ENCODE measurements around the gene DDX6.
"Not testable (repeated sequence)": the region's sequence is repeated elsewhere in the genome, so short reads cannot be mapped to it uniquely, and the experiment has no call there.

The DDX6 gene

DNA sequence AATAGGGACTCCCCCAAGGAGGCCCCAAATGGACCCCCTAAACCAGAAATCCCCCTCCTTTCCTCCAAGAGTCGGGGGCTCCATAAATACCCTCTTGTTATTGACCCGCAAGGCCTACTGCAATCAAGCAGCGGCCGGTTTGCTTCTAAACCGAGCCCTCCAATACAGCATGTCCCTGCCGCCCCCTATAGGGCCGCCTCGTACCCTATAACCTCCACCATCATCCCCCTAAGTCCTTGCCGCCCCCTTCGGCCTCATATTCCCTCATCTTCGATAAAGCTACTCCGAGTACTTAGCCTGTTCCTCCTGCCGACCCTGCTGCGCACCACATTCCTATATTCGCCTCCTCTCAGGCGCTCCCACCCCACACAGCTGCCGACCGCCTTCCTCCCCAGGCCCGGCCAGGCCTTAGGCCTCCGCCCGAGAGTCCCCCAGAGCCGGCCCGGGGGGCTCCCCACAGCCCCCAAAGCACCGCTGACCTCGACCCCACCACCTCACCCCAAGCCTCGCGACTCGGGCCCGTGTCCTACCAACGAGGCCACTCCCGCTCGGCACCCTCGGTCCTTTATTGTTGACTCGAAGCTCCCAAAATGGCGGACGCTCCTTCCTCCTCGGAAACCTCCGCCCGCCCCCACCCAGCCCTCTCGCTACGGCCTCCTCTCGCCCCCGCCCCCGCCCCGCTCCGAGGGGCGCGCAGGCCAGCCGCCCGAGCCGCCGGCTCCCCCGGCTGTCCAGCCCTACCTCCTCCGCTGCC, 430 bp downstream of the DDX6 start:
- peak; percentile 32 to 55 for DNase-seq

DNA sequence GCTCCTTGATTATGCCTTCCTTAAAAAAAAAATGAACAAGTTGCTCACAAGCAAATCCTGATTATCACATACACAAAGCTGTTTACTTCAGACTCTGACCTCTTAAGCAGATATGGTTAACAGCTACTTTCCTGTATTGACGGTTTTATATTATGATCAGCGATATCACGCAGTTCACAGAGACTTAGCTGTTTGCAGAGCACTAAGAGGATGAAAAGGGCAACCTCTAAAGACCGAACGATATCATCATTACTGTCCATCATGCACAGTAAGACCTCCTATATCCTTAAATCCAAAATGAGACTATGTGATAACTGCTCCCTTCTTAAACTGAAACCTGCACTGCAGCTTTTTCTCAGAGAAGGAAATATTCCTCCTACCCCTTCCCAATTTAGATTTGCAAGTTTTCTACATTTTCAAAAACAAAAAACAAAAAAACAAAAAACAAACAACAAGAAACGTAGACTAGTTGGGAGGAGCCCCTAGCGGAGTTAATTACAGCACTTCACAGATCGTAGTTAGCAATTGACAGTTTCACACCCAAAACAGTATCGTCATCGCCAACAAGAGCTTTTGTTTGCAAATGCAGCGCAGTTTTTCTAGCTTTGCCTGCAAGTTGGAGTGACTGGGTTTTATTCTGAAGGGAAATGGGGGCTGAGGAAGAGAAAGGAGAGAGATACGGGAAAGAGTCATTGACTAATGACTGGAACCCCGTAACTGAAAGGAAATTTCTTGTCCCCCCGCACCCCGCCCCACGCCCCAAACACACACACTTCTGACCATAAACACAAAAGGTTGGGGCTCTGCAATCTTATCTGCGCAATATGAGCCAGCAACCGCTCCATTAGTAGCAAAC, 1.2 kb downstream of the DDX6 start:
- DNase-seq: no peak

DNA sequence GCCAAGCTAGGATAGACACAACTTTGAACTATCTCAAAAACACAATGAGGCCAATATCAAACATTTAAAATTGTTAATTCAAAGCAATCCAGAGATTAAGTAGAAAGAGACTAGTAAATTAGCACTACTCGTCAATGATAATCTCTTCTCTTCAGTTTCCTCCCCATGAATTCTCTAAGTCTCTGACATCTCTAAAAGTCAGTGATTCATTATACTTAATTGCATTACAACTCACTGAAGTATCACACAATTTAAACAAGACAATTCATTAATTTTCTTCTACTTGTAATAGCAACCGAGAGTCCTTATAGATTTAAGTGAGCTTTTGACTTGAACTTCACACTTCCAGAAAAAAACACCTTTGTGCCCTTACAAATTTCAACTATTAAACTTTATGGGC, 4.3 kb downstream of the DDX6 start:
- no peak for DNase-seq

- DNase-seq: no peak
Observed at GRCh38 chr11:118785362-118785761, 5.6 kb downstream of the DDX6 start.

- DNase-seq: no peak
Observed at GRCh38 chr11:118783724-118784495, 7.1 kb downstream of the DDX6 start.

- not testable (repeated sequence) for DNase-seq
Observed at GRCh38 chr11:118783324-118783723, 7.6 kb downstream of the DDX6 start.

GRCh38 chr11:118778898-118779297, 12.1 kb downstream of the DDX6 start:
- no peak for DNase-seq

DNA sequence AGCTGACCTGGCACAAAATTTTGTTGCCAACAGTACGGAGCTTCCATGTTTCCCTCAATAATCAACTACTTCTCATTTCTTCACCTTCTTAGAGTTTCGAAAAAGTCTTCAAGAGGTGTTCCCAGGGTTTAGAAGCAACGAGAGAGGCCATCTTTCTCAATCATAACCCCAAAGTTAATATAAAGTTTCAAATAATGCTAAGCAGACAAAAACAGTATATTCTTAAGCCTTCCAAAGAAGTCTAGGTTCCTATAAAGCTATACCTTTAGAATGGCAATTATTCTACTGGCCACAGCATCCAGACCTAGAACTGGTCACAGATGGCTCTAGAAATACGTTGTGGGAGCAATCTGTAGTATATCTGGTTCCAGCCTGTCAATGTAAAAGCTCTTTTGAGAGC, 16.9 kb downstream of the DDX6 start:
- DNase-seq: no peak

DNA sequence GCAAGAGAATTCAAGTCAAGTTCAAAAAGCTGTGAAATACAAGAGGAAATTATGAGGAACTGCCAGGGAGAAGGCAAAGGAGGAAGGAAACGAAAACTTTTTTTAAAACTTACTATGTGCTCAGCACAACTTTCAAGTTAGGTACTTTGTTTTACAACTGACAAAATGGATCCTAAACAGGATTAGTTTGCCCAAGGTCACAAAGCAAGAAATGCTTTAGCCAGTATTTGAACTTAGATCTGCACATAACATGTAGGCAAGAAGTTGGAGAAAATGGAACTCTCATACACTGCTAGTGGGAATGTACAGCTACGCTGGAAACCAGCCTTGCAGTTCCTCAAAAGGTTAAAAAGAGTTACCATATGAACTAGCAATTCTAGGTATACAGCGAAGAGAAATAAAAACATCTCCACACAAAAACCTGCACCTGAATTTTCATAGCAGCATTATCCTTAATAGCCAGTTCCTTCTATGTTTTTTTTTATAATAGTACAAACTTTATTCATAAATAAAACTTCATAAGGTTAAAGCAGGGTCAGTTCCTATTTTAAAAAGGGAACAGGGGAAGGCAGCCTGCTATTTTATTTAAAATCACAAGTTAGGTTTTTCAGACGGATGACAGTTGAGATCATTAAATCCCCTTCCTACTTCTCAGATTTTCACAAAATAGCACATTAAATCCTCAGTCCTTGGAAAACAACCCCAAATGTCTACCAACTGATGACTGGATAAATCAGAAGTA, 19.2 kb downstream of the DDX6 start:
- DNase-seq: no peak

DNA sequence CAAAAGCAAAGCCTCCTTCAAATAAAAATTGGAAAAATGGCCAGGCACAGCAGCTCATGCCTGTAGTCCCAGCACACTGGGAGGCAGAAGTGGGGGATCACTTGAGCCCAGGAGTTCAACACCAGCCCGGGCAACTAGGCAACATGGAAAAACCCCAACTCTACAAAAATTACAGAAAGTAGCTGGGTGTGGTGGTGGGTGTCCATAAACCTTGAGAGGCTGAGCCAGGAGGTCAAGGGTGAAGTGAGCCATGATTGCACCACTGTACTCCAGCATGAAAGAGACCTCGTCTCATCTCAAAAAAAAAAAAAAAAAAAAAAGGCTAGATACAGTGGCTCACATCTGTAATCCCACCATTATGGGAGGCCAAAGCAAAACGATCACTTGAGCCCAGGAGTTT, 22.3 kb downstream of the DDX6 start:
- no peak for DNase-seq

DNA sequence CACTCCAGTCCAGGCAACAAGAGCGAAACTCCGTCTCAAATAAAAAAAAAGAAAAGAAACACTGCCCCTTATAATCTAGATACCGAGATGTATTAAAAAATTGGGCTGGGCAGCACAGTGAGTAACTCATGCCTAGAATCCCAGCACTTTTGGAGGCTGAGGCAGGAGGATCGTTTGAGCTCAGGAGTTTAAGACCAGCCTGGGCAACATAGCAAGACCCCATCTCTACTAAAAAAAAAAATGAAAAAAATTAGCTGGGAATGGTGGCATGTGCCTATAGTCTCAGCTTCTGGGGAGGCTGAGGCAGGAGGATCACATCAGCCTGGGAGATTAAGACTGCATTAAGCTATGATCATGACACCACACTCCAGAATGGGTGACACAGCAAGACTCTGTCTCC, 24.9 kb downstream of the DDX6 start:
- no peak for DNase-seq

DNA sequence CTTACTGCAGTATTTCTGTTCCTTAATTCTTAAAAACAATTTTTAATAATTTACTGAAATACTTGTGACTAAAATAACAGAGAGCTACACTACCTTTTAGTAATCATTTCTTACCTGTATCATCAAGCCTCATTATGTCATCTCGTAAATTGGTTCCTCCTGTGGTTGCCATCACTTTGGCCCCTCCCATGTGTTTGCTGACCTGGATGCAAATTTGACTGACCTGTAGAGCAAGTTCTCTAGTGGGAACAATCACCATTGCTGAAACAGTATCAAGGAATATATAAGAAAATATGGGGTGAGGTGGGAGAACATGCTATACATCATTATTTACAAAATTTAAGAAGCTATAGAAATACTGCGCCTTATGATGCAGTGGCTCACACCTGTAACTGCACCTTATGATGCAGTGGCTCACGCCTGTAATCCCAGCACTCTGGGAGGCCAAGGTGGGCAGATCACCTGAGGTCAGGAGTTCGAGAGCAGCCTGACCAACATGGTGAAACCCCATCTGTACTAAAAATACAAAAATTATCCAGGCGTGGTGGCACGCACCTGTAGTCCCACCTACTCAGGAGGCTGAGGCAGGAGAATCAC, 25.8 kb downstream of the DDX6 start:
- not testable (repeated sequence) for DNase-seq

GRCh38 chr11:118763041-118763440, 27.9 kb downstream of the DDX6 start:
- DNase-seq: no peak

GRCh38 chr11:118761981-118762380, 29.0 kb downstream of the DDX6 start:
- not testable (repeated sequence) for DNase-seq

DNA sequence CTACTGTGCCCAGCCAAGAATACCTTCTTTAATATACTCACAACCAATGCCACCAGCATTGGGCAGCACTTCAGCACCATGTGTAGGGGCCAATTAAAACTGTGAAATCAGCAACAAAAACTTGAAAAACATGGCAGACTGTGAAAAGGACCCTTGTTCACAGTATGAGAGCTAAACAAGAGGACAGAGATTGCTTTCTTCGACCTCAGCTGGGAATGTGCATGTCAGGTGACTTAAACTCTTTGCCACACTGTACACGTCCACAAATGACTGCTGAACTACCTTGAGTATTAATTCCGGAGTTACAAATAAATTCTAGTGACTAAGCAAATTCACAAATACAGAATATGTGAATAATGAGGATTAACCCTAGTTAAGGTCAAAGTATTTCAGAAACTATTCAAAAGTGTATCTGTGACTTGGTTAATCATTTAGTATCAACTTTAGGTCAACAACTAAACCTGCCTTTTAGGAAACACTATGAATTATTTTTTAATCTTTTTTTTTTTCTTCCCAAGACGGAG, 33.0 kb downstream of the DDX6 start:
- DNase-seq: no peak

DNA sequence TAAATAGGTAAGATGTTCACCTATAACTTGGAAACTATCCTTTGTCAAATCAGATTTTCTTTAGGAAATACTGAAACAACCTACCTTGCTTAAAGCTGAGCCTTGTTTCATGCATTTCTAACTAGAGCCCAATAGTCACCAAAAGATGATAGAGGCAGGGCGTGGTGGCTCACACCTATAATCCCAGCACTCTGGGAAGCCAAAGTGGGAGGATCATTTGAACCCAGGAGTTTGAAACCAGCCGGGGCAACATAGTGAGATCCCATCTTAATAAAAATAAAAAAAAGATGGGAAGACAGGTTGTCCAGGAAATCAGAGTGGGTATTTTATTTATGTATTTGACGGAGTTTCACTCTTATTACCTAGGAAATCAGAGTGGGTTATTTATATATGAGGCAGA, 38.3 kb downstream of the DDX6 start:
- DNase-seq: no peak

DNA sequence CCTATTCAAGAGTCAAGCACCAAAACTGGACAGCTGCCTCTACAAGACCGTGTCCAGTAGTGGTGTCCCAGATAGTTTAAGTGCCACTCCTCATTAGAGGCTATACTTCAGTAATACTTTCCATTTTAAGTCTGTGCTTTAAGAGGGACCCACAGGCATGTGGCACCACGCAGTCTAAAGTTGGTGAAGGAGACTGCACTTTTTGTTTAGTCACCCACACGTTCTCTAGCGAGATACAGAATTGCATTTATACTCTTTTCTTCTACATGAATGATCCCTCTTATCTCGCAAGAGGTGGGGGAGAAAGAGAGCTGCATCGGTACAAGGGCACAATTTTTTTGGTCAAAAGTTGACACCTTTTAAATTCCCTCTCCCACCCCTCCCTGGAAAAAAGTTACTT, 41.5 kb downstream of the DDX6 start:
- no peak for DNase-seq

GRCh38 chr11:118748056-118748455, 42.9 kb downstream of the DDX6 start:
- DNase-seq: no peak

DNA sequence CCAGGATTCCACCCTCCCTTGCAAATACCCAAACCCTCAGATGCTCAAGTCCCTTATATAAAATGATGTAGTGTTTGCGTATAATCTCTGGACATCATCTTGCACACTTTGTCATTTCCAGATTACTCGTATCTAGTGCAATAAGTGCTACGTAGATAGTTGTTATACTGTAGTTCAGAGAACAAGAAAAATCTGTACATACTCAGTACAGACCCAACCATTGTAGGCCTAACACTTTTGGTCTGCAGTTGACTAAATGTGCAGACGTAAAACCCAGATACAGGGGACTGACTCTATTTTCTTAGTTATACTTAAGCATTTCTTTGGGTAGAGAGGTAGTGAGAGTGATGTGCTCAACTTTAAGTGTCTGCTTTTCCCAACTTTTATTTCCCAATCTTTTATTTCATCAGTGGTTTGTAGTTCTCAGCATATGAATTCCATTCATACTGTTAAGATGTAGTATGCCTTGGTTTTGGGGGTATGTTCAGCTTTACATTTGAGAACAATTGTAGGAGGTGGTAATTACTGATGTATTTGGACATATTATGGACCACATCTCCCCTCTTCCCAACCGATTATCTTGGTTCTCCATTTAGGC, 43.9 kb downstream of the DDX6 start:
- no peak for DNase-seq

DNA sequence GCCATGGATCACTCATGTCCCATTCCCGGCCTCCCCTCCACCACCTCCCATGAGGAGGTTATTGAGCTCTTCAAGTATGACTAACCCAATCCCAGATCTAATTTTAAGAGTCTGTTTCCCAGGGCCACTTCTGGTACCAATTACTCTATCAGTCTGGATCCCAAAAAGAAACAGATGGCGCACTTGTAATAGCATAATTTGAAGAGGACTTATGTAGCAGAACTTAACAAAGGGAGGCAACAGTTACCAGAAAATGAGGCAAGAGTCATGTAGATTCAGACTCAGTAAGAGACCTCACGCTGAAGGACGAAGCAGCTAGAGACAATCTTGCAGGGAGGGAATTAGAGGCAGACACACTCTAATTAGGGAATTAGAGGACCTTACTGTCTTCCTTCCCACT, 46.9 kb downstream of the DDX6 start:
- DNase-seq: no peak

GRCh38 chr11:118742304-118742703, 48.7 kb downstream of the DDX6 start:
- no peak for DNase-seq

- no peak for DNase-seq
Observed at GRCh38 chr11:118740892-118741291, 50.1 kb downstream of the DDX6 start.

Measured in SHP77 (cell line).